Measurements from ENCODE around the gene TDRD9.
"Not testable (repeated sequence)": the region's sequence is repeated elsewhere in the genome, so short reads cannot be mapped to it uniquely, and the experiment has no call there.

Gene TDRD9

DNA sequence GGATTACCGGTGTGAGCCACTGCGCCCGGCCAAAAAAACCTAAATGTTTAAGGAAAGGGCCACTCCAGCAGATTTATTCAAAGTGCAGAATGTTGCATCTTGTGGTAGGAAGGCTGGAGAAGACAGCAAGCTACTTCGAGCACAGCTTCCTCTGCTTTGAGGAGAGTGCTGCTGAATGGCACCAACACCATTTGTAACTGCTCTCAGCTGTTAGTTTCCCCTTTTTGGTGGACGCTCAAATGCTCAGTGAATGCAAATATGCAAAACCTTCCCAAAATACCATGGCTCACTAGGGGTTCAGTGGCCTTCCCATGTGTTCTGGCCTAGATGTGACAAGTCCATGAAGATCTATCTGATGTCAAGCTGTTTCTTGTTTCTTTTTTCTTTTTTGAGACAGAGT lies 2.9 kb upstream of the TDRD9 start:
- no peak for DNase-seq

DNA sequence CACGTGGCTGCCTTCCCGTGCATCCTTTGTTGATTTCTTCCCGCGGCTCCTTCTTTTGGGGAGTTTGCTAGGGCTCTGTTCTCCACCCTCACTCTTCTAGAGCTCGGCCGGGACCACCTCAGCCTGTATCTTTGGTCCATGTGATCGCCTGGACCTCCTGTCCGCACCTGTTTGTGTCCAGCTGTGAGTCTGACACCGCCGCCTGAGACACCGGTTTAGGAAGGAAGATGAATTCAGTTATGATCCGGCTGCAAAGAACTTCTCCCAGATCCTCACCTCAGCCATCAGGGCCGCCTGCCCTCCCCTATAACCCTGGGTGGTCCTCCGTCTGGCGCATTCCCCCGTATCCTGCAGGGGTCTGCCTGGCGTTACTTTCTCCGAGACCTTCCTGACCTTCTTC lies 690 bp upstream of the TDRD9 start:
- DNase-seq: no peak

DNA sequence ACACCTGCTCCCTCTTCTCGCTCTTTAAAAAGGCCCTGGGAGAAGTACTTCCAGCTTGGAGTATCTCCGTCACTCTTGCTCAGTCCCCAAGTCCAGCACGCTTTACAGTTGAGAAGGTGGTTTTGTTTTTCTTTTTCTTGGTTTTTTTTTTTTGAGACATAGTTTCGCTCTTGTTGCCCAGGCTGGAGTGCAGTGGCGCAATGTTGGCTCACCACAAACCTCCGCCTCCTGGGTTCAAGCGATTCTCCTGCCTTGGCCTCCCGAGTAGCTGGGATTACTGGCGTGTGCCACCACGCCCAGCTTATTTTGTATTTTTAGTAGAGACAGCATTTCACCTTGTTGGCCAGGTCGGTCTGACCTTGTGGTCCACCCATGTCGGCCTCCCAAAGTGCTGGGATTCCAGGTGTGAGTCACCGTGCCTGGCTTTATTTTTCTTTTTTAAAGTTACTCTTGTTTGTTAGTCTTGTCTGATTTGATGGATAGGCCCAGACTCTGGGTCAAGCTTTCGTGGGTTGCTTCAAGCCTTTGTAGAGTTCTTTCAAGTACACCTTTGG lies 1.9 kb downstream of the TDRD9 start:
- DNase-seq: no peak

DNA sequence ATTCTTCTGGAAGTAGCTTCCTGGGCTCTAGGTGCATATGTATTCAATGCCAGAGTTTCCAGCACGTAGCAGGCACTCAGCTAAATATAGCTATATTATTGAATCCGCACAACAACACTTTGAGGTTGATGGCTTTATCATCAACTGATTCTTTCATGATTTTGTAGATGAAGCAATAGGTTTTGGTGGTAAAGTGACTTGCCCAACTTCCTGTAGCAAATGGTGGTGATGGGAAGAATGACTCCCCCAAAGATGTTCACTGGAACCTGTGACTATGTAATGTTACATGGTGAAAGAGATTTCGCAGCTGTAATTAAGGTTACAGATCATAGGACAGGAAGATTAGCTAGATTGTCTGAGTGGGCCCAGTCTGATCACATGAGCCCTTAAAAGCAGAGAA lies 3.2 kb downstream of the TDRD9 start:
- no peak for DNase-seq

DNA sequence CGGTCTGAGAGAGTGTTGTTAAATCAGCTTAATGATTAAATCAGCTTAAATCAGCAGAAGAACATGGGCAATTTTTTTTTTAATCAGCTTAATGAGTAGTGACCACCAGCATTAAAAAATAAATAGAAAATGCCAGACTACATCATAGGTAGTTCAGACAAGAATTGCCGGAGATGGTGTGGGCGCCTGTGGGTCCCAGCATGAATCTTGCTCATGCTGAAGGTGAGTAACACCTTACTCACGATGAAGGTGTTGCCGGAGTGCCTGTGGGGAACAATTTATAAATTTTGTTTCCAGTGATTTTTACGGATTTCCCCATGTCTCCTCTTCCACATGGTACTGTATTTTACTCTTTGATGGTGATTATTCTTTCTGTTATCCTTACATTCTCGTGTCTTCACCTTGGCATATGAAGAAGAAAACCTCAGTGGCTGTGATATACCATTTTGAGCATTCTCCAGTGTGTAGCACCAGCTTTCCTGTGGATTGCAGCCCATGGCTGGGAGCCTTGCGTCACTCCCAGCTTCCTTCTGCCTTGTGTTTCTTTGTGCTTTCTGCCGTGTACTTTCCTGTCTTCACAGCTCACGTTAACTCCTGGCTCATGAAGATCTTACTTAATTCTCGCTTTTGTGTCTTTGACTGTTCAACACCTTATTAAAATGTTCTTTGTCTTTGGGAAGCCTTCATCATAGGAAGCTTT lies 4.7 kb downstream of the TDRD9 start:
- DNase-seq: no peak

DNA sequence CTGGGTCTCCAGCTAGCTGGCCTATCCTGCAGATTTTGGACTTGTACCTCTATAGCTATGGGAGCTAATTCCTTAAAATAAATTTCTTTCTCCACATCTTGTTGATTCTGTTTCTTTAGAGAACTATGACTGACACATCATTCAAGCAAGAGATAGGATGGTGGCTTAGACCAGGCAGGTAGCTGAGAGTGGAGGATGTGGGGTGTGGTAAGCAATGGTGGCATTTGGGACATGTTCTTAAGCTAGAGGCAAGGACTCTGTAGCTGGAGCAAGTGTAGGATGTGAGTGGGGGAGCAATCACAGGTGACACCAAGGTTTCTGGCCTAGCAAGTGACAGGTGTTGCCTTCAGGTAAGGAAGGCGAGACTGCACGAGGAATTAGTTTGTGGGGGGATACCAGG lies 6.8 kb downstream of the TDRD9 start:
- DNase-seq: no peak

DNA sequence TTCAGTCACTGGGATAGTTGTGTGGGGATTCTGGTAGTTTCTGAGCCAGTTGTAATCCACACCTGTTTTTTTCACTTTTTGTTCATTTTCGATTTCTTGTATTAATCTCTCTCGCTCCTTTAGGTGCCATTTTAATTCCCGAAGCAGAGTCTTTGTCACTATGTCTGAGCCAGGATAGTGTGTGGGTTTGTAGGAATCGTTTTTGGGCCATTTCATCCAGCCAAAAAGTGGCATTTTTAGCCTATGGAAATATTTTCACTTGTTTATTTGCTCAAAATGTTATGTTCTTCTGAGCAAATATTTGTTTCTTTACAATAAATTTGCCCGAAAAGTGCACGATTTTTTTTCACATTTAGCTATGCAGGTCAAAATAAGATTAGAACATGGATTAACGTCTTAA lies 13.2 kb downstream of the TDRD9 start:
- no peak for DNase-seq

DNA sequence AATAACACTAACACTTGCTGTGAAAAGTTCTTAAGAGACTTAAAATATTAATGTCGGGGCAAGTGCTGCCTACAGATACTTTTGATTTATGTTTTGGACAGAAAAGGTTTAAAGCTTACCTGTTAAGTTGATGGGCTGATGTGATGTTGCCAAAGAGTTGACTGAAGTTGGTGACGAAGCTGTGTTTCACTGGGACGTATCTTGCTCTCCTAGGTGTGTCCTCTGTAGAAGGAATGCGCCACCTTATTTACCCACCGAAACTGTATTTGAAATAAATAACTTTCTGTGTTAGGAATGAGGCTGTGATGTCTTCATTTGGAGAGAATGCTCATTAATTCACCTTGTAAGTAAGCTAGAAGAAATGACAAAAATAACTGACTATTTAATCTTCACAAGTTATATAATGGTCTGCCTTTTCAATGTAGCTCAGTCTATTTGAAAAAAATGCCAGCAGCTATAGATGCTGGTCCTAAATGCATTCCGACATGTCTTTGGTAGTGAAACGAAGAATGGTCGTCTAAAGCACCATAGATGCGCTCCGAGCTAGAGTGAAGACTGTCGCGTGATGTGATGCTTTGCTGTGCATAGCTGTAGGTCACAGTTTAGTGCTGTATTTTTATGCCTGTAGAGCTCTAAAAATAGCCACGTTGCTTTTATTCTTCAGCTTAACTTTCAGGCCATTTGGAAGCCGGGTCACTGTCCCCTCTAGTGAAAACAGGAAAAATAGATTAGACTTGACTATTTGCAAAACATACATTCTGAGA lies 13.9 kb downstream of the TDRD9 start, which contains the start of gene RD3L:
Gene RD3L, minus strand, starts transcription at position 557 of the 764 bp plus-strand sequence. CDS start 834 bp downstream, outside the sequence.
- DNase-seq: no peak

DNA sequence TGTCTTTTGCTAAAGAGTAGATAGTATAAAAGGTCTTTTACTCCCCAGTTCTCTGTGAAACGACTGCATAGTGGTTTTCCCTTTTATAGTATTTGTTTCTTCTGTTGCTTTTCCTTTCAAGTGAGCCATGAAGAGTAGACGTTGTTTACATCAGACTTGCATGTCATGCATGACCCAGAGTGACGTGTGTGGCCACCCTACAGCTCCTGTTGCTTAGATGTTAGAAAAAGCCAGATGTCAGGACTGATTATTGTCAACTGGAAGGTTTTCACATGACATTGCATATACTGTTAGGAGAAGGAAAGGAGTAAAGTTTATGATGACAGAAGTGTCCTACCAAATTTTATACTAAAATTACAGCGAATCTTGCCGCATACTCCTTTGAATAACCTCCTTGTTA lies 15.4 kb downstream of the TDRD9 start:
- no peak for DNase-seq

DNA sequence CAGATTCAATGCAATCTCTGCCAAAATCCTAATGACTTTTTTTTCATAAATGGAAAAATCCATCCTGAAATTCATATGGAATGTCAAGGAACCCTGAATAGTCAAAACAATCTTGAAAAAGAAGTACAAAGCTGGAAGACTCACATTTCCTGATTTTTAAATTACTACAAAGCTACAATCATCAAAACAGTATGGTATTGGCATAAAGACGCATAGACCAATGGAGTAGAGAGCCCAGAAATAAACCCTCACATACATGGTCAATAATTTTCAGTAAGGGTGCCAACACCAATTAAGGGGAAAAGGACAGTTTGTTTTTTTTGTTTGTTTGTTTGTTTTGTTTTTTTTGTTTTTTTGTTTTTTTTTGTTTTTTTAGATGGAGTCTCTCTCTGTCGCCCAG lies 18.7 kb downstream of the TDRD9 start:
- DNase-seq: no peak

DNA sequence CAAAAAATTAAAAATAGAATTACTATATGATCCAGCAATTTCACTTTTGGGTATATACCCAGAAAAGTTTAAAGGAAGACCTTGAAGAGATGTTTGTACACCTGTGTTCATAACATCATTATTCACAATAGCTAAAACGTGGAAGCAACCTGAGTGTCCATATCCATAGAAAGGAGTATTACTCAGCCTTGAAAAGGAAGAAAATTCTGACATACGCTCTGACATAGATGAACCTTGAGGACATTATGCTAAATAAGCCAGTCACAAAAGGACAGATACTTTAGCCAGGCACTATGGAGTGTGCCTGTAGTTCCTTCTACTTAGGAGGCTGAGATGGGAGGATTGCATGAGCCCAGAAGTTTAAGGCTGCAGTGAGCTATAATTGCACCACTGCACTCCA lies 20.2 kb downstream of the TDRD9 start:
- DNase-seq: no peak

DNA sequence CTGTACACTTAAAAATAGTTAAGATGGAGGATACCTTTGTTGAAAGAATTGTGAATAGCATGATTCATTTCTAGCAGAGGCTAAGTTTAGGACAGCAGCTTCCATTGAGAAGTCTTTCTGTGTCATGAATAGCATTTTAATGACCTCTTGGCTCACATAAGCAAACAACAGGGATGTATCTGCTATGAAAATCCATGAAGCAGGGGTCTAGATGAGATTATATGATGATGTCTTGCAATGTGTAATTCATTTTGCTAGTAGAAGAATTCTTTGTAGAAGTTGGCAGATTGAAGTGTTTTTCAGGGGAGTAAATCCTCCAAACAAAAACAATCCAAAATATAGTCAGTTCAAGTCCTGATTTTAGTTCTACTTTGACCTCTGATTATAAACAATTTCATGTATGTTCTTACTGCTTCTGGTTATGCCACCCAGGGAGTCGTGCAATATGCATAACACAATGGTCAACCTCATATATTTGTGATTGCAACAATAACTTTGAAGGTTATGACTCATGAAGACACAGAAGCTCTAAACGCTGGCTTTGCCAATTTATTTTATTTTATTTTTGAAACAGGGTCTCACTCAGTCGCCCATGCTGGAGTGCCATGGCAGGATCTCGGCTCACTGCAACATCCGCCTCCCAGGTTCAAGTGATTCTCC lies 21.0 kb downstream of the TDRD9 start:
- no peak for DNase-seq

DNA sequence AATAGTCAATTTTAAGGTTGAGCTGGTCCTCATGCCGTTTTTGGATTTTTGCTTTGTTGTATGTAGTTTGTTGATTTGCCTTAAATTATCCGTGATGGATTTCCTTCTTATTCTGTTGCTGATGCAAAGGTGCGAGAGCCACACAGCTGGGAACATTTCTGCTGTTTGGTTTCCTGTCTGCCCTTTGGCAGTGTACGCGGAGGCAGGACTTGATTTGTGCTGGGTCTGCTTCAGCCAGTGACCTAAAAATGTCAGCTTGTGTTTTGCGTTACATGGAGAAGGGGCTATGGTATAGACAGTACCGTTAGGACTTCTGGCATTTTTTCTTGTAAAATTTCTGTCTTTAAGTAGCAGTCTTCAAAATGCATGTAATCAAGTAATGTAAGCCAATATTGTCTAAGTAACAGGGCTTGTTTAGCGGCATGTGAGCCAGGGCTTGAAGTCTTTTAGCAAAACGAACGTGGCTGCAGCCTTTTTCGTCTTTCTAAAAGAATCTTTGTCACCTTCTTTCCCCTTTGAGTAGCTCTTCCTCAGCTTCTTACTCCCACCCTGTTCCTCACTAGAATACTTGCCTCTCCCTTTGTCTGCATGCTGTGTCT lies 32.3 kb downstream of the TDRD9 start:
- no peak for DNase-seq

DNA sequence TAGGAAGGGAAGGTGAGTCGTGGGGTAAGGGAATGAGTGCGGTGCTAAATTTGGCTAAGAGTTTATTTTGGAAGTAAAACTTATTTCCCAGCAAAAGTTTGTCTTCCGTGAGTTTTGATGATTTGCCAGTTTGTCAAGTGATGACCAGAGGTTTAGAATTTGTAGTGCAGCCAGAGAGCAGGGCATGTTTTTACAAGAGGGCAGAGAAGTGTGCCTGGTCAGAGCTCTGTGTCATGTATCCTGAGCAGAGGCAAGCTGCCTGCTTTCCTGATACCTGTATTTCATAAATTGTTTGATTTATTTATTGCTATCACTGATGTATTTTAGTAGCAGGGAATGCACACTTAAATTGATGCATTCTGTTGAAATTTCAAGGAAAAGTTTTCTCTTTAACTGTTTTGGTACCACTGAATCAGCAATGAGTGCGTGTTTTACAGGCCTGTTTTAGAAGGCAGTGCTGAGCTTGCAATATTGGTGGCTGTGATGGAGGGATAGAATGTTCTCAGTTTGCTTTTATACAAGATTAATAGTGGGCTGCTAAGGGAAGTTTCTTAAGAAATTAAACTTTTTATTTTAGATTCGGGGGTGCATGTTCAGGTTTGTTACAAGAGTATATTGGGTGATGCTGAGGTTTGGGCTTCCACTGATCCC lies 33.8 kb downstream of the TDRD9 start:
- DNase-seq: no peak

DNA sequence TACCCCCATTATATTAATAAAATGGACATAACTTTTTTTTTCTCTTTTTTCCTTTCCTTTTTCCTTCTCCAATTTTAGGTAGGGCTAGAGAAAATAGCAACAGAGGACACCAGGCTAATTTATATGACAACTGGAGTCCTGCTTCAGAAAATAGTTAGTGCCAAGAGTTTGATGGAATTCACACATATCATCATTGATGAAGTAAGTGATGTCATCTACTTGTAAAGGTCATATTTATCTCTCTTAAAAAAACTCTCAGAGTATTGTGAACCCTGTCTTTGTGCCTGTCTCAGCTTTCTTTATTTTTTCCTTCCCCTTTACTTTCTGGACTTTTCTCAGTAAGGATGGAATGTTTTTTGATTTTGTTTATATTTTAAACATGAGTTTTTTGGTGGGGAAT lies 38.4 kb downstream of the TDRD9 start:
- no peak for DNase-seq

DNA sequence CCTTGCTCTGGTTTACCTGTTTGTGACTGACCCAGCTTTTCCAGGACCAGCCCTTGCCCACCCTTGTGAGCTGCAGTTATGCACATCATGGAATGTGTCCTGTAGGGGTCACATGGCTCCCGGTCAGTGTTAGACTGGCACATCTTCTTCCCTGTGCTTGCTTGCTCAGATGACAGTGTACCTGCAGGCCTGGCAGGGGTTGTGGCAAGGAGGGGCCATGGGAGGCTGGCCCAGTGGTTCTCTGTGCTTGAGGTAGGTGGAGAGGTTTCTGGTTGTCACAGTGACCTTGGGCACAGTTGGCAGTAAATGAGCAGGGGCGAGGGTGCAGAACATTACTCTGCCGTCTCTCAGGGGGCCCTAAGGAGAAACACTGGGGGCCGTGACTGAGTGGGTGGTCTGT lies 41.7 kb downstream of the TDRD9 start:
- DNase-seq: no peak

DNA sequence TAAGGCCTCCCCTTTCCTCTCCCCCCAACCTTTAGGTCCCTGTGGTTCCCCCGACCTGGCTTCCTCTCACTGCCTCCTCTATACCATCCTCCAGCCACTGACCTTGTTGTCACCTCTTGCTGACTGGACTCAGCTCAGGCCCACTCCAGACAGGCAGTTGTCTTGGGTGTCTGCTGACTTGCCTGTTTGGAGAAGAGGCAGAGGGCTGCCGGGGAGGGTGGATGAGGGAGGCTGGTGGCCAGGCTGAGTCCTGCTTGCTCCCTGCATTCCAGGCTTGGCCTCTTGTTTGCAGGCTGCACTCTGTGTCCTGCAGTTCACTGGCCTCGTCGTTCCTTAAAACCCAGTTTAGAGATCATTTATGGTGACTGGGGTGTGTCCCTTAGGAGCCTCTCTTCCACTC lies 45.1 kb downstream of the TDRD9 start:
- no peak for DNase-seq

DNA sequence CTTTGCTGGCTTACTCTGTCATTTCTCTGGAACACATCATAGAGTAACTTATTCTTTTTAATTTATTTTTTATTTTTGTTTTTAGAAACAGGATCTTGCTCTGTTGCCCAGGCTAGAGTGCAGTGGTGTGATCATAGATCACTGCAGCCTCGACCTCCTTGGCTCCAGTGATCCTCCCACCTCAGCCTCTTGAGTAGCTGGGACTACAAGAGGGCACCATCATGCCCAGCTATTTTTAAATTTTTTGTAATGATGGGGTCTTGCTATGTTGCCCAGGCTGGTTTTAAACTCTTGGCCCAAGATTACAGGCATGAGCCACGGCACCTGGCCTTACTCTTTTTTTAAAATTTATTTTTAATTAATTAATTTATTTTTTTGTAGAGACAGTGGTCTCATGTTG lies 46.3 kb downstream of the TDRD9 start:
- DNase-seq: no peak

DNA sequence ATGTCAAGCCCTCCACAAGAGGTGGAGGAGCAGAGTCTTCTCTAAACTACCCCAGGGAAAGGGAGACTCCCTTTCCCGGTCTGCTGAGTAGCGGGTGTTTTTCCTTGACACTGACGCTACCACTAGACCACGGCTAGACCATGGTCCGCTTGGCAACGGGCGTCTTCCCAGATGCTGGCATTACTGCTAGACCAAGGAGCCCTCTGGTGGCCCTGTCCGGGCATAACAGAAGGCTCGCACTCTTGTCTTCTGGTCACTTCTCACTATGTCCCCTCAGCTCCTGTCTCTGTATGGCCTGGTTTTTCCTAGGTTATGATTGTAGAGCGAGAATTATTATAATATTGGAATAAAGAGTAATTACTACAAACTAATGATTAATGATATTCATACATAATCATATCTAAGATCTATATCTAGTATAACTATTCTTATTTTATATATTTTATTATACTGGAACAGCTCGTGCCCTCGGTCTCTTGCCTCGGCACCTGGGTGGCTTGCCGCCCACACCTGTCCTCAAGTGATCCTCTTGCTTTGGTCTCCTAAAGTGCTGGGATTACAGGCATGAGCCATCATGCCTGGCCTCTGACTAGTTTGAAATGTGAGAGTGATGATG lies 52.5 kb downstream of the TDRD9 start:
- DNase-seq: not testable (repeated sequence)

DNA sequence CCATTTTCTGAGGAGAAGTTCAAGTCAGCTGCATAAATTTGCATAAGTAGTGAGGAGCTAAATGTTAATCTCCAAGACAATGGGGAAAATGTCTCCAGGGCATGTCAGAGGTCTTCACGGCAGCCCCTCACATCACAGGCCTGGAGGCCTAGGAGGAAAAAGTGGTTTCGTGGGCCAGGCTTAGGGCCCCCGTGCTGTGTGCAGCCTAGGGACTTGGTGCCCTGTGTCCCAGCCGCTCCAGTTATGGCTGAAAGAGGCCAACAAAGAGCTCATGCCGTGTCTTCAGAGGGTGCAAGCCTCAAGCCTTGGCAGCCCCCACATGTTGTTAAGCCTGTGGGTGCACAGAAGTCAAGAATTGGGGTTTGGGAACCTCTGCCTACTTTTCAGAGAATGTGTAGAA lies 55.9 kb downstream of the TDRD9 start:
- no peak for DNase-seq

DNA sequence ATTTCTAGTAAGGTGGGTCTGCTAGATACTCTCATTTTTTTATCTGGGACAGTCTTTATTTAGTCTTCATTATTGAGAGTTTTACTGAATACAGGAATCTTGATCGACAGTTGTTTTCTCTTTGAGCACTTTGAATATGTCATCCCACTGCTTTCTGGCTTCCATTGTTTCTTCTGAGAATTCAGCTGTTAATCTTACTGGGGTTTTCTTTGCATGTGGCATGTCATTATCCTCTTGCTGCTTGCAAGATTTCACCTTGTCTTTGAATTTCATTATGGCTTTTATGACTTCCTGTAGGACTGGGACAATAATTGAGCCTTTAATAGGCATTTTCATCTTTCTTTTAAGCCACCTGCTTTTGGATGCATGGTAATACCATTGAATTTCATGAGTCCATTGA lies 60.8 kb downstream of the TDRD9 start:
- DNase-seq: no peak

DNA sequence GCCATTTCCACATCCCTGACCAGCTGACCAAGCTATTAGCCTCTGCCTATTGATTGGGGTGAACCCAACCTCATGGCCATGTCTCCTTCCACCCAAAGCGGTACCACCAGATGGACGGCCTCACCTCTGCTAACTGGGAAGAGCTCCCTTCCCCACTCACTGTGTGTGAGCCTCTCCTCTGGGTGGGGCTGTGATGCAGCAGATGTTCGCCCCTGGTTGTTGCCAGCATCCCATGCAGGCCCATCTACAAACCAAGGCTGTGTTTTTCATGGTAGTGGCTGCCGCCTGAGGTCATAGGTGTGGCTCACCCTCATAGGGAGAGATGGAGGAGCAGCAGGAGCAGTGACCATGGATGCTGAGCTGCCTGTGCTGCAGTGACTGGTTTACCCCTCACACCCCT lies 61.7 kb downstream of the TDRD9 start:
- no peak for DNase-seq

Data from 8988T (cell line).